GM12874 (cell line): ENCODE results near the gene ATAD2B.

Experiments used
- TF ChIP-seq, protein P1 (sequence below): IDR thresholded peaks from 2 replicates; pipeline ENCODE4 v1.5.1; 2011; ENCODE audit warnings: low read depth, mild to moderate bottlenecking, control low read depth, low read length, moderate library complexity; ENCODE audit not compliant: insufficient read depth

ATAD2B gene

GRCh38 chr2:23835423-23835822 lies 91.5 kb downstream of the ATAD2B start:
- TF ChIP-seq, protein P1, sequence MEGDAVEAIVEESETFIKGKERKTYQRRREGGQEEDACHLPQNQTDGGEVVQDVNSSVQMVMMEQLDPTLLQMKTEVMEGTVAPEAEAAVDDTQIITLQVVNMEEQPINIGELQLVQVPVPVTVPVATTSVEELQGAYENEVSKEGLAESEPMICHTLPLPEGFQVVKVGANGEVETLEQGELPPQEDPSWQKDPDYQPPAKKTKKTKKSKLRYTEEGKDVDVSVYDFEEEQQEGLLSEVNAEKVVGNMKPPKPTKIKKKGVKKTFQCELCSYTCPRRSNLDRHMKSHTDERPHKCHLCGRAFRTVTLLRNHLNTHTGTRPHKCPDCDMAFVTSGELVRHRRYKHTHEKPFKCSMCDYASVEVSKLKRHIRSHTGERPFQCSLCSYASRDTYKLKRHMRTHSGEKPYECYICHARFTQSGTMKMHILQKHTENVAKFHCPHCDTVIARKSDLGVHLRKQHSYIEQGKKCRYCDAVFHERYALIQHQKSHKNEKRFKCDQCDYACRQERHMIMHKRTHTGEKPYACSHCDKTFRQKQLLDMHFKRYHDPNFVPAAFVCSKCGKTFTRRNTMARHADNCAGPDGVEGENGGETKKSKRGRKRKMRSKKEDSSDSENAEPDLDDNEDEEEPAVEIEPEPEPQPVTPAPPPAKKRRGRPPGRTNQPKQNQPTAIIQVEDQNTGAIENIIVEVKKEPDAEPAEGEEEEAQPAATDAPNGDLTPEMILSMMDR, result no peak

GRCh38 chr2:23828986-23829385 lies 97.9 kb downstream of the ATAD2B start:
- TF ChIP-seq, protein P1, result no peak

DNA sequence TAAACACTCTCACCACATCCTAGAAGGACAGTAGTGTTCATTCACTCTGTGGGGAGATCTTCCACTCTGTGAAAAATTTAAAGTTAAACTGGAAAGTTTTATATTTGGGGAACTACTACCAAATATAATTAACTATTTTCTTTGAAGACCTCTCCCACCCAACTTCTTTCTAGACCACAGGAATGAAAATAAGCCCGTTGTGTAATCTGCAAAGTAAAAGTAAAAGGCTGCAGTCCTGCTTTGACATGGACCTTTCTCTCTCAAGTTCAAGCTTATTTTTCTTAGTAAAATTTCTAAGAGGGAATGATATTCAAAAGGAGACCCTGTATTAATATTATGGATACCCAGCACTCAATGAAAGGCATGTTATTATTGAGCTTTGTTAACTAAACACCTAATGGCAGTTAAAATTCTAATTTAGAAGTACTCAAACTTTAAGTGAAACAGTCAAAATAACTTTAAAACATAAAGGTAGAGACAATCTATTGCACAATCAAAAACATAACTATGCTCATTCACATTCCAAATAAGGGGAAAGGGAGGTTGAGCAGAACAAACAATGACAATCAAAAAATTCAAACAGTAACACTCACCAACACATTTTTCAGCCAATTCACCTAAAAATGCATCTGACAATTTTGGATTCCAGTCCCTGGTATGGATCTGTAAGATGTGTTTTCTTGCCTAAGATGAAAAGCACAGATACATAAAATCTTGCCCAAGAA lies 98.5 kb downstream of the ATAD2B start:
- TF ChIP-seq, protein P1, result no peak

- TF ChIP-seq, protein P1, result no peak
Measured at GRCh38 chr2:23827287-23827686, 99.6 kb downstream of the ATAD2B start.

DNA sequence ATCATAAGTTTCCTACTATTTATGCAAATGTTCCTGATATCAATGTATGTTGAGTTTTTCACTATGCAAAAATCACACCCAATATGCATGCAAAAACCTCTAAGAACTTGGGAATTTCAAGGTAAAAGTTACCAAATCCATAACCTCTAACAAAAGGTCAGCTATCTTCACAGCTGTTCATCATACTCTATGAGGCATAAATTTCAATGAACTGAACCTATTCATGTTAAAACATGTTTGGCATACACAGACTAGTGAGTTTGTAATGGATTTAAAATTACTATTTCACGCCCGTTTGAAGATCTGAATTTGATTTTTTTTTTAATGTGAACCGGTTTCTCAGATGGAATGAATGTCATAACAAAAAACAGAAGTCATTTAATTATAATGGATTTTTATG lies 100.2 kb downstream of the ATAD2B start:
- TF ChIP-seq, protein P1, result no peak

GRCh38 chr2:23826040-23826439 lies 100.9 kb downstream of the ATAD2B start:
- TF ChIP-seq, protein P1, result no peak

DNA sequence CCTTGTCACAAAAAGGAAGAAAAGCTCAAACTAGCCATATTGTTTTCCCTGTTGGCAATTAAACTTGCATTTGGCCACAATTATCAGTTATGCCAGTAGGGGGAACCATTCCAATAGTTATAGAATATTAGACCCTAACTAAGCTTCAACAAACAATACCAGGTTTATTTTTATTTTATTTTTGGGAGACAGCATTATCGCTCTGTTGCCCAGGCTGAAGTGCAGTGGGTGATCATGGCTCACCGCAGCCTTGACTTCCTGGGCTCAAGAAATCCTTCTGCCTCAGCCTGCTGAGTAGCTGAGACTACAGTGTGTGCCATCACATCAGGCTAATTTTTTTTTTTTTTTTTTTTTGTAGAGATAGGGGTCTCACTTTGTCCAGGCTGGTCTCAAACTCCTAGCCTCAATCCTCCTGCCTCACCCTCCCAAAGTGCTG lies 102.1 kb downstream of the ATAD2B start:
- TF ChIP-seq, protein P1, result peak; percentile 53
